Spleen (tissue), 7 donors: ENCODE data around the gene ABCG4.

ENCODE experiments used
- POLR2A ChIP-seq, 3 donors: fragments of 450-650 bp; IDR thresholded peaks; one replicate each; pipeline ENCODE4 v1.5.1; 2017; ENCODE audit warnings: antibody characterized with exemption in 3 of 3, mild to moderate bottlenecking in 1 of 3
- POLR2AphosphoS5 ChIP-seq, 3 donors: sonication (generic); formaldehyde crosslinking; IDR thresholded peaks; one replicate each; pipeline ENCODE4 v1.5.1; 2017; ENCODE audit warnings: antibody characterized with exemption in 3 of 3
- TF ChIP-seq, protein P1 (sequence below), 11 experiments: fragments of 200-600 bp in 7 of 11; fragments of 450-650 bp in 4 of 11; sonication (generic) in 4 of 11; IDR thresholded peaks in 8 of 11; conservative IDR thresholded peaks in 3 of 11; 1 replicate in 7 of 11; 2 replicates in 4 of 11; pipeline versions ENCODE4 v1.4.0 to v1.8.0; 2016 to 2021; ENCODE audit warnings: antibody characterized with exemption in 11 of 11, inconsistent platforms in 4 of 11, mild to moderate bottlenecking in 1 of 11
- donor health status: DM: no; HTN: no; CAD: no; lungs with moderate emphysema.
- donor health status: DM: no; HTN: no; CAD: no.
- donor health status: DM: no; HTN: no; CAD: no.

DNA sequence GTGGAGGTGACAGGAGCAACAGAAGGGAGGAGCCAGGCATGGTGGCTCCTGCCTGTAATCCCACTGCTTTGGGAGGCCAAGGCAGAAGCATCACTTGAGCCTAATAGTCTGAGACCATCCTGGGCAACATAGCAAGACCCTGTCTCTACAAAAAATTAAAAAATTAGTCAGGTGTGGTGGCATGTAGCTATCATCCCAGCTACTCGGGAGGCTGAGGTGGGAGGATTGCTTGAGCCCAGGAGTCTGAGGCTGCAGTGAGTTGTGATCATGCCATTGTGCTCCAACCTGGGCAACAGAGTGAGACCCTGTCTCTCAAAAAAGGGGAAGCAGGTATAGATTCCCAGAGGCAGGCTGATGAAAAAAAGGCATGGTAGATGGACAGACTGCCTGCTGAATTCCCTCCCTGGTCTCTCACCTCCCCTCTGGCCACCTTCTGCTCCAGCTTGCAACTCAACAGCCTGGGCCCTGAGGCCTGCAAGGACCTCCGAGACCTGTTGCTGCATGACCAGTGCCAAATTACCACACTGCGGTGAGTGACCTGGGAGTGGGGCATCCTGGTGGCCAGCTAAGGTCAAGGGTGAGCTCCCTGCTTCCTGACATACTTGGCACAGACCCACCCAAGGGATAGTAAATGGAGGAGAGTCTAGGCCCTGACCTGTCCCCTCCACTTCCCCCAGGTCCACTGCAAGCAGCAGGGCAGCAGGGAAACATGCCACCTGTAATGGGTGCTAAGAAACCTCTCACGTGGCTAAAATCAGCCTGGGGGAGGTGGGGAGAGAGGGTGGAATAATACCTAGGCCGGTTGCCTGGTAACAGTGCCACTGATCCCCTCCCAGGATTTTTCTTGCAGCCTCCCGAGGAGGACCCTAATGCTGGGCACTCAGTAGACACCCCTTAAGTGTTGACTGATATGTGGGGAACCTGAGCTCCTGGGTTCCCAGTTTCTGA, 32.2 kb downstream of the ABCG4 start:
- TF ChIP-seq POLR2AphosphoS5 (IDR thresholded peaks at IDR 0.05) (no peak), POLR2A (IDR thresholded peaks at IDR 0.05) (no peak)
- TF ChIP-seq, protein P1, sequence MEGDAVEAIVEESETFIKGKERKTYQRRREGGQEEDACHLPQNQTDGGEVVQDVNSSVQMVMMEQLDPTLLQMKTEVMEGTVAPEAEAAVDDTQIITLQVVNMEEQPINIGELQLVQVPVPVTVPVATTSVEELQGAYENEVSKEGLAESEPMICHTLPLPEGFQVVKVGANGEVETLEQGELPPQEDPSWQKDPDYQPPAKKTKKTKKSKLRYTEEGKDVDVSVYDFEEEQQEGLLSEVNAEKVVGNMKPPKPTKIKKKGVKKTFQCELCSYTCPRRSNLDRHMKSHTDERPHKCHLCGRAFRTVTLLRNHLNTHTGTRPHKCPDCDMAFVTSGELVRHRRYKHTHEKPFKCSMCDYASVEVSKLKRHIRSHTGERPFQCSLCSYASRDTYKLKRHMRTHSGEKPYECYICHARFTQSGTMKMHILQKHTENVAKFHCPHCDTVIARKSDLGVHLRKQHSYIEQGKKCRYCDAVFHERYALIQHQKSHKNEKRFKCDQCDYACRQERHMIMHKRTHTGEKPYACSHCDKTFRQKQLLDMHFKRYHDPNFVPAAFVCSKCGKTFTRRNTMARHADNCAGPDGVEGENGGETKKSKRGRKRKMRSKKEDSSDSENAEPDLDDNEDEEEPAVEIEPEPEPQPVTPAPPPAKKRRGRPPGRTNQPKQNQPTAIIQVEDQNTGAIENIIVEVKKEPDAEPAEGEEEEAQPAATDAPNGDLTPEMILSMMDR (IDR thresholded peaks at IDR 0.05 in 8 of 11, conservative IDR thresholded peaks at IDR 0.05 in 3 of 11): no peak
